Measurements from ENCODE around the gene UROS. TPM values are rescaled to one million over a fixed set of nuclear protein-coding genes. Genes with fewer than 3 reads are reported as not detected.

Gene UROS
- total RNA-seq, 1 donor from 2014 or later: 44.8 TPM

- DNase-seq: no peak
These were observed 34.7 kb downstream of the UROS start for GRCh38 chr10:125788156-125789034.

GRCh38 chr10:125785791-125786190 is 37.3 kb downstream of the UROS start:
- no peak for DNase-seq

- DNase-seq: no peak
These were observed 39.1 kb downstream of the UROS start for GRCh38 chr10:125783957-125784356.

GRCh38 chr10:125783408-125783807 is 39.6 kb downstream of the UROS start:
- DNase-seq: no peak

GRCh38 chr10:125782616-125783015 is 40.4 kb downstream of the UROS start:
- no peak for DNase-seq

- no peak for DNase-seq
These were observed 41.0 kb downstream of the UROS start for GRCh38 chr10:125782054-125782453.

GRCh38 chr10:125781374-125781773 is 41.7 kb downstream of the UROS start:
- no peak for DNase-seq

GRCh38 chr10:125779403-125780327 is 43.4 kb downstream of the UROS start:
- DNase-seq: no peak

- DNase-seq: no peak
These were observed 44.5 kb downstream of the UROS start for GRCh38 chr10:125778556-125778955.

- DNase-seq: no peak
These were observed 45.3 kb downstream of the UROS start for GRCh38 chr10:125777806-125778205.

- no peak for DNase-seq
These were observed 47.5 kb downstream of the UROS start, which contains the start of gene MMP21 for GRCh38 chr10:125775491-125776106. TSS of gene MMP21 (minus strand) at chr10:125775821. CDS start at chr10:125775821, 0 bp downstream.

- DNase-seq: no peak
These were observed 48.4 kb downstream of the UROS start for GRCh38 chr10:125774581-125775191.

GRCh38 chr10:125773687-125774543 is 49.1 kb downstream of the UROS start:
- no peak for DNase-seq

GRCh38 chr10:125772864-125773180 is 50.2 kb downstream of the UROS start:
- no peak for DNase-seq

GRCh38 chr10:125772112-125772863 is 50.8 kb downstream of the UROS start:
- DNase-seq: no peak

GRCh38 chr10:125770844-125771243 is 52.2 kb downstream of the UROS start:
- DNase-seq: no peak

GRCh38 chr10:125769175-125769574 is 53.9 kb downstream of the UROS start:
- DNase-seq: no peak

- DNase-seq: no peak
These were observed 54.7 kb downstream of the UROS start for GRCh38 chr10:125768219-125768855.

GRCh38 chr10:125766511-125766910 is 56.5 kb downstream of the UROS start:
- no peak for DNase-seq

GRCh38 chr10:125765835-125766234 is 57.2 kb downstream of the UROS start:
- DNase-seq: no peak

All from occipital lobe (tissue), 2 donors.